Thoracic aorta (tissue), 2 donors: ENCODE measurements around the gene MTURN. TPM values are rescaled to one million over a fixed set of nuclear protein-coding genes. Genes with fewer than 3 reads are reported as not detected.

Experiments used
- ATAC-seq: fragments of 150-250 bp; one replicate; pipeline ENCODE4 v1.8.0; 2017; ENCODE audit warnings: low read depth; ENCODE audit not compliant: insufficient number of reproducible peaks, low FRiP score
- DNase-seq: peaks from one replicate; pipeline ENCODE4 v3.0.0-alpha.2; 2020; ENCODE audit warnings: low spot score
- H3K27ac ChIP-seq, 2 donors: fragments of 200-600 bp; sonication (generic); 1 replicate in 1 of 2; 2 replicates in 1 of 2; pipeline ENCODE4 v1.5.1; 2016; ENCODE audit warnings: mild to moderate bottlenecking in 2 of 2, moderate library complexity in 2 of 2
- H3K27me3 ChIP-seq: fragments of 200-600 bp; sonication (generic); replicated peaks from 2 replicates; pipeline ENCODE4 v1.6.0; 2016; ENCODE audit warnings: mild to moderate bottlenecking; ENCODE audit not compliant: insufficient read depth
- H3K36me3 ChIP-seq: fragments of 200-600 bp; sonication (generic); one replicate; pipeline ENCODE4 v1.5.1; 2016
- H3K4me1 ChIP-seq, 2 donors: fragments of 200-600 bp; sonication (generic); 1 replicate in 1 of 2; 2 replicates in 1 of 2; pipeline versions ENCODE4 v1.5.1 to v1.6.0; 2016; ENCODE audit warnings: low read depth in 2 of 2, mild to moderate bottlenecking in 1 of 2; ENCODE audit not compliant: control insufficient read depth in 1 of 2
- H3K4me3 ChIP-seq: fragments of 200-600 bp; sonication (generic); 2 replicates; pipeline ENCODE4 v1.5.1; 2016; ENCODE audit warnings: mild to moderate bottlenecking
- H3K9me3 ChIP-seq: fragments of 200-600 bp; sonication (generic); 2 replicates; pipeline ENCODE4 v1.5.1; 2016
- CTCF ChIP-seq: fragments of 200-600 bp; sonication (generic); IDR thresholded peaks from one replicate; pipeline ENCODE4 v1.5.1; 2019; ENCODE audit warnings: antibody characterized with exemption
- total RNA-seq, 2 donors: library from RNA; depleted of rRNA; stranded (reverse); fragments of >200 nt; gene quantifications; one replicate each; pipeline versions ENCODE4 v1.1.0 to v1.2.3, GENCODE V29; 2016

Gene MTURN
- total RNA-seq, 2 donors from 2014 or later, result 71.1 to 80.1 TPM

- ATAC-seq, result no peak
- DNase-seq, result no peak
- Histone ChIP-seq H3K27me3 (no peaks in the 10 kb centered on the region), H3K36me3 (no peaks in the 10 kb centered on the region), H3K9me3 (peaks cover 9% of the 10 kb centered on the region), H3K4me1 (peaks cover under 1 to 9% of the 10 kb centered on the region in 2 donors), H3K27ac (no peak overlapping the region), H3K4me3 (no peak overlapping the region)
- TF ChIP-seq CTCF, result no peak
Observed at GRCh38 chr7:30112103-30112713, 22.6 kb upstream of the MTURN start.

DNA sequence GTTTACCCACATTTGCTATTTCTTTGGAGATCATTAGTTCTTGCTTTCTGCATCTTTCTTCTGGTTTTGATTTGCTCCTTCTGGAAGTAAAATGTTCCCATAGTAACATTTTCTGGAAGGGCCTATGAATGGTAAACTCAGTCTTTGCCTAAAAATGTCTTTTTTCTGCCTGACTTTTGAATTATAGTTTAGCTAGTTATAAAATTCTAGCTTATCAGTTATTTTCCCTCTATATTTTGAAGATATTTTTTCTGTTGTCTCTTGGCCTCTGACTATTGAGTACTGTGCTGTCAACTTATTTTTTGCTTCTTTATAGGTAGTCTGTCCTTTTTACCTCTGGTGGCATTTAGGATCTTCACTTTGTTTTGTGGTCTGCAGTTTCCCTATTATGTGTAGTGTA is 21.6 kb upstream of the MTURN start:
- Histone ChIP-seq H3K36me3 (no peaks in the 10 kb centered on the region), H3K4me1 (peaks cover 4 to 13% of the 10 kb centered on the region in 2 donors), H3K27me3 (no peaks in the 10 kb centered on the region), H3K27ac (no peak overlapping the region), H3K9me3 (peaks cover 9% of the 10 kb centered on the region), H3K4me3 (no peak overlapping the region)
- no peak for TF ChIP-seq CTCF
- DNase-seq (no peak), ATAC-seq (no peak)

- Histone ChIP-seq H3K27ac (no peak overlapping the region), H3K36me3 (no peaks in the 10 kb centered on the region), H3K27me3 (no peaks in the 10 kb centered on the region), H3K9me3 (peaks cover 9% of the 10 kb centered on the region), H3K4me1 (peaks cover 4 to 13% of the 10 kb centered on the region in 2 donors), H3K4me3 (no peak overlapping the region)
- ATAC-seq, result no peak
- no peak for TF ChIP-seq CTCF
- no peak for DNase-seq
Observed at GRCh38 chr7:30114536-30115238, 20.1 kb upstream of the MTURN start.

GRCh38 chr7:30115709-30116297 is 19.0 kb upstream of the MTURN start:
- Histone ChIP-seq H3K9me3 (peaks cover 9% of the 10 kb centered on the region), H3K36me3 (no peaks in the 10 kb centered on the region), H3K4me1 (peaks cover 4 to 13% of the 10 kb centered on the region in 2 donors), H3K4me3 (no peak overlapping the region), H3K27me3 (no peaks in the 10 kb centered on the region), H3K27ac (peak overlapping the region in 1 of 2 donors; percentile 74)
- no peak for DNase-seq
- no peak for TF ChIP-seq CTCF
- ATAC-seq, result no peak

DNA sequence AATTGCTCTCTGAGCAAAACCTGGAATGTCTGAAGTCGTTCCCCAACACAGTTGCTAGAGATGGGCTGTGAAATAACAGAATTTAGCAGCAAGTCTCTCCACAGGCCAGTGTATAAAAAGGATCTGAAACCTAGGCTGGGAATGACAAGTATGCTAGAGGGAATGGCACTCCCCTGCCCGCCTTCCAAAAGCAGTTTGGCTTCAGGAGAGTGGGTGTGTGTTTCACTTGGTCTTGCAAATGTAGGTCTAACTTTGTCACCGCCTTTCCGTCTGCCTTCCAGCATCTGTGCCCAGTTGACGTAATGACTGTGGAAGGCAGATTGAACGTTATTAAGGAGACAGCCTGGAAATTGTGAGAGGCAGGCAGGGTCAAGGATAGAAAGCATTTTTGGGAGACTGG is 18.0 kb upstream of the MTURN start:
- Histone ChIP-seq H3K36me3 (no peaks in the 10 kb centered on the region), H3K4me3 (peak overlapping the region; percentile 32), H3K27ac (peak overlapping the region; percentile 61 to 74), H3K9me3 (peaks cover 9% of the 10 kb centered on the region), H3K4me1 (peaks cover 4 to 13% of the 10 kb centered on the region in 2 donors), H3K27me3 (no peaks in the 10 kb centered on the region)
- TF ChIP-seq CTCF, result no peak
- peak; percentile 60 for DNase-seq
- peak; percentile 95 for ATAC-seq
